Stimulated activated CD8-positive, alpha-beta memory T cell treated with anti-CD3 and anti-CD28 coated beads, Interleukin-12 subunit alpha, Interleukin-12 subunit beta, amount 100 ng/mL, for 24 hours (primary cell): ENCODE results near the gene SERPINA9.
"Not testable (repeated sequence)": the region's sequence is repeated elsewhere in the genome, so short reads cannot be mapped to it uniquely, and the experiment has no call there.

ENCODE experiments used
- DNase-seq: peaks from one replicate; pipeline ENCODE4 v3.0.0-alpha.2; 2020; ENCODE audit errors: extremely low read depth

The SERPINA9 gene

GRCh38 chr14:94426526-94426925, 49.5 kb downstream of the SERPINA9 start:
- no peak for DNase-seq

DNA sequence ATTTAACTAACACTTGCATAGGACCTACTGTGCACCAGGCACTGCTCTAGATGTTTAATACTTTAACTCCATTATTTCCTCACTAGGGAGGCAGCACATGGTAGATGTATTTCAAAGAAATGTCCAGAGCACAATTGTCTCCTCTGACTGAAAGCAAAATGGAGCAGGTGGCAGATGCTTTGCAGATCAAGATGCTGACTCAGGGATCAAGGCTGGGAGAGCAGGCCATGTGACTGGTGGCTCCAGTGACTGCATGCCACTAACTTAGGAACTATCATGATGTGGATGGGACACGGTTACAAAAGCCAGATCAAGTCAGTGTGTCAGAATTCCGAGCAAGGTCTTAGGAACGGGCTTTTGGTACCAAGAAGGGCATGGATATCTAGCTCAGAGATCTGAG, 51.6 kb downstream of the SERPINA9 start:
- no peak for DNase-seq

- DNase-seq = peak; percentile 7
Measured at GRCh38 chr14:94423453-94424056, 52.4 kb downstream of the SERPINA9 start.

DNA sequence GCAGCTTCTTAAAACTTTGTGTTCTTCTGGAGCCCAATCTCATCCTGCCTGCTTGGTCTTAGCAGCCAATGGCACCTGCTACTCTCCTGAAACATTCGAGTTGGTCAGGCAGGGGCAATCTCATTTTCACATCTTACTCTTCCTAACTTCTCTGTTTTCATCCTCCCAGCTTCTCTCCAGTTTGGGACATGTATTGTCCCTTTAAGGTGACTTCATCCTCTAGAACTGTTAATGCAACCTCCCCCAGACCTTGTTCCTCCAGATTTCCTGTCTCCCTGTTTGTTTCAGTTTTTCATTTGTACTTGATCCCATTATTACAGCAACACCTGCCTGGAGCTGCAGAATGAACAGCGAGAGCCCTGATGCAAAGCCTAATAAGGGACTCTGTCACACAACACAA, 54.7 kb downstream of the SERPINA9 start:
- DNase-seq = no peak

DNA sequence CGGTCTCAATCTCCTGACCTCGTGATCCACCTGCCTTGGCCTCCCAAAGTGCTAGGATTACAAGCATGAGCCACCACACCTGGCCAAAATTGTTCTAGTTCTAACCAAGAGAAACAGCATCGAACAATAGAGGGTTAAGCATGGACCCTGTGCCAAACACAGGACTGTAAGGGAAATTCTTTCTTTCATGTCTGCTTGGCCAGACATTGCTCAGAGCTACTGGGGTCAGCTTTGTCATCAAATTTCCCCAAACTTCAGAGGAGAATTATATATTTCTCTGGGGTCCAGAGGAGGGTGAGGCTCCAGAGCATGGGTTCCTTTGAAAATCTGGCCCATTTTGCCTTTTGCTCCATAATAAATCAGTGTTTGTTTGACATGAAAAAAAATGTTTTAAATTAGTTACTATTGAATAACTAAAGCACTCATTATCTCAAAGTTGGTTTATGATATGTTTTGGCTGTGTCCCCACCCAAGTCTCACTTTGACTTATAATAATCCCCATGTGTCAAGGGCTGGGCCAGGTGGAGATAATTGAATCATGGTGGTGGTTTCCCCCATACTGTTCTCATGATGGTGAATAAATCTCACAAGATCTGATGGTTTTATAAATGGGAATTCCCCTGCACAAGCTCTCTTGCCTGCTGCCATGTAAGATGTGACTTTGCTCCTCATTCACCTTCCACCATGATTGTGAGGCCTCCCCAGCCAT, 58.3 kb downstream of the SERPINA9 start:
- DNase-seq = not testable (repeated sequence)
